Activated CD4-positive, CD25-positive, alpha-beta regulatory T cell treated with anti-CD3 and anti-CD28 coated beads, Interleukin-2, amount 50 U/mL, for 24 hours (primary cell): ENCODE results near the gene MYH11.
"Not testable (repeated sequence)": the region's sequence is repeated elsewhere in the genome, so short reads cannot be mapped to it uniquely, and the experiment has no call there.

Source experiments
- ATAC-seq, 2 donors: fragments of 150-1000 bp; cut with Tn5 transposase; one replicate each; pipeline ENCODE4 v1.10.0; 2021; ENCODE audit warnings: mild to moderate bottlenecking in 1 of 2, moderate library complexity in 1 of 2

The MYH11 gene

GRCh38 chr16:15836965-15837611 is 19.7 kb downstream of the MYH11 start:
- no peak for ATAC-seq

GRCh38 chr16:15836074-15836473 is 20.8 kb downstream of the MYH11 start:
- ATAC-seq, result no peak

DNA sequence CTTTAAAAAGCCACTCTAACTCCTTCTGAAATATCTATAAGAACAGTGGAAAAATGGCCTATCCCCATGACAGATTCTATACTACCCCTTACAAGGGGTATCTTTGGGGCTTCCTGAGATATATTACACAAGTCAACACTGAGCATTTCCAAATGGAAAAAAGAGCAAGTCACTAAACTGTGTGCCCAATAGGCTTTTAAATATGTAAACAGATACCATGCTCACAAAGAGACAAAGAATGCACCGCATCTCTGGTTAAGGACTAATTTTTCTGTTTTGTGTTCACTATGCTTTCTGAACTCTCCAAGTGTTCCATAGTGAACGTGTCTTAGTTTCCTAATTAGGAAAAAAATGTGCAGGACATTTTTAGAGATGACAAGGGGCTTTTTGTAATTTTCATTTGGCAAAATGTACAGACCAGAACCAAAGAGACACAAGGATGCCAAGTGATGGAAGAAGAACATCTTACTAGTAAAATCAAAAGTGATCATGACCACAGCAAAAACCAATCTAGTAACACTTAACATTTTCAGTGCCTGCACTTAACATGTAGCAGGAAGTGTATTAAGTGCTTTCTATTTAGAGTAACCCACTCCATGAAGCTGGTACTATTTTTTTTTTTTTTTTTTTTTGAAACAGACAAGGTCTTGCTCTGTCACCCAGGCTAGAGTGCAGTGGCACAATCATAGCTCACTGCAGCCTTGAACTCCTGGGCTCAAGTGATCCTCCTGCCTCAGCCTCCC is 21.5 kb downstream of the MYH11 start:
- ATAC-seq, result no peak

DNA sequence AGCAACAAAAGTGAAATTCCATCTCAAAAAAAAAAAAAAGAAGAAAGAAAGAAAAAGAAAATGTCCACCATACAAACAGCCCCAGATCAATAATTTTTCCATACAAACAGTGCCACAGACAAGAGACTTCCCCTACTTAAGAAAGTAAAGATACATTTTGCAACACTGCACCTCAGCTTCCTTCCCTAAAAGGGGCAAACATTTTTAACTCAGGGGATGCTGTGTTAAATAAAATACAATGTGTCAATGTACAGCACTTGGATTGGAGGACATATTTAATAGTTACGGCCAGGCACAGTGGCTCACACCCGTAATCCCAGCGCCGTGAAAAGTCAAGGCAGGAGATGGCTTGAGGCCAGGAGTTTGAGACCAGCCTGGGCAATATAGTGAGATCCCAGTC is 22.3 kb downstream of the MYH11 start:
- ATAC-seq, result no peak

DNA sequence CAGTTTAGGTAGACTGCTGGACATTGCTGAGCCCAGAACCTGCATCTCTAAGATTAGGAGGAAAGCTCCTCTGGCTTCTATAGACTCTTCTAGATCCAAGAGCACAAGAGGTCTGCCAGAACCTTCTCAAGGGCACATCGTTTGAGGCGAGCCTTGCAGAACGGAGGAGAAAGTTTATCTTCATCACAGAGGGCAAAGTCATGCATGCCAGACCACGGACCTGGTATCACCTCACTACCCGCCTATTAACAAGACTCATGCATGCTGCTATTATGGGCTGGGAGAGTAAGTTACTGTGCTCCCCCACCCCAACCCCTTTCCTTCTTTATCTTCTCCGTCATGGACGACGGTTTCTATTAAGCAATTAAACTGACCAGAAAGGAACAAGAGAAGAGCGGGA is 23.3 kb downstream of the MYH11 start:
- no peak for ATAC-seq

GRCh38 chr16:15832241-15832640 is 24.6 kb downstream of the MYH11 start:
- no peak for ATAC-seq

- no peak for ATAC-seq
Measured at GRCh38 chr16:15830832-15831451, 25.9 kb downstream of the MYH11 start.

DNA sequence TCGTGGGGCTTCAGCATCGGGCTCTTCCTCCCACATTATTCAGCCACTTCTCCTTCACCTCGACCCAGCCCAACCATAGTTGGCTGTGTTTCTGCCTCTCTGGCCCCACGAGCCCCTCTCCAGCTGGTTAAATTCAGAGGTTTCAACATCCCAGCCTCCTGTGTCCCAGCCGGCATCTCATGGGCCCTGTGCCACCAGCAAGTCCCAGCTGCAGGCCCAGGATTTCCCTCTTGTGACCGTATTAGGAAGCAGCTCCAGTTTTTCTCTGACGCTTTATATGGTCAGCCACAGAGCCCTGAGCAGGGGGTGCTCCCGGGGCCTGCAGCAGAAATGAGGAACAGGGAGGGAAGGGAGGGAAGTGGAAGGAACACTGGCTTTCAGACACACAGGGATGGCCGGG is 27.4 kb downstream of the MYH11 start:
- ATAC-seq, result no peak

DNA sequence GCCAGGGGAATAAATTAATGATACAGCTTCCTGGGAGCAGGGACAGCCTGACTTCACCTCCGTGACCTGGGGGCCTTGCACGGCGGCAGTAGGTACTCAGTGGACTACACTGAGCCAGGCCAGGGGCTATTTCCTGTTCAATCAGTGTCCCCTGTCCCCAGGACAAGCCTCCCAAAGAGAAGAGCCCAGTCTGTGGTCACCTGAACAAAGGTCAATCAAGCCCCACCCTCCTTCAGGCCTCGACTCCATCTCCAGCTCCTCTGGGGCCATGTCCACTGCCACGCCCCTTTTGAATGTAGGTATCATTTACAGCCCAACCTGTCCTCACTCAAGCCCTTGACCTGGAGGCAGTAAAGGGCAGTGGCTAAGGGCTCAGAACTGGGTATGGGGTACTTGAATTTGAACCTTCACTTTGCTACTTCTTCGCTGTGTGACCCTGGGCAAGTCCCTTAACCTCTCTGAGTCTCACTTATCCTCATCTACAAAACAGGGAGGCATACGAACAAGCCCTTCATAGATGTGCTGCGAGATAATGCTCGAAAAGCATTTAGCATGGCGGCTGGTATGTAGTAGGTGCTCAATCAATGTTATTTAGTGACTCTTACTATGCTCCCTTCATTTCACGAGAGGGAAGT is 29.0 kb downstream of the MYH11 start:
- no peak for ATAC-seq

DNA sequence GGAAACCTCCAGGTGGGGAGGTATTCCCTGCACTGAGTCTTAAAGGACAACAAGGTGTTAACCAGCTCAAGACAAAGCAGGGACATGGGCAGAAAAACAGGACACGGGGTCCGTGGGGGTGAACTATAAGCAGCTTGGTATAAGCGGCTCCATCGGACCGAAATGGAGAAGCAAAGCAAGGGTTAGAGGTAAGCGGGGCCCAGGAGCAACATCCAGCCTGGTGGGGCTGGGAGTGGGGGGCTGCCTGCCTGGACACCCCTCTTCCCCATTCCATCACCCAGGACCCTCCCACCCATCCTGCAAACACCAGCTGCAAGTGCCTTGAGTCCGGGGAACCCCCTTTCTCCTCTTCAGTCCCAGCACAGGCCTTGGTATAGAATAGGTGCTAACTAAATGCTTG is 29.5 kb downstream of the MYH11 start:
- ATAC-seq, result no peak

DNA sequence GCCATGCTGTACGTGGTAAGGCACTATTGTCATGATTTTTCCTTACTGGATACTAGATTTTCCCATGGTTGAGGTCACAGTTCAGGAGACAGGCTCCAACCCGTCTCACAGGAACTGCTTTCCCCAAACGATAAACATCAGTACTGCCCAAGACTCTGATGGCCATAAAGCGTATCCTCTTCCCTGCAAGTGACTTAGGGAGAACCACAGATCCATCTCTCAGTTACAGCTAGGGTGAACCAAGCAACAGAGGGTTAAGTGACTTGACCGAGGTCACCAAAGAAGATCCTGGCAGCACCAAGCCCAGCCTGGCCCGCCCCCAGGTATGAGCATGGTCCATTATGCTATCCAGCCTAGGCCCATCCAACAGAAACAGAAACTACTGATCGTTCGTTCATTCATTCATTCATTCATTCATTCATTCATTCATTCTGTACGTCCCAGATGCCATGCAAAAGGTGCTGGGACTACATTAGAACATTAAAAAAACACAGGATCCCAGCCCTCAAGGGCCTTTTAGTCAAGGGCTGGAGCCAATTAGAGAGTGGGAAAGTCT is 31.0 kb downstream of the MYH11 start:
- ATAC-seq, result no peak

DNA sequence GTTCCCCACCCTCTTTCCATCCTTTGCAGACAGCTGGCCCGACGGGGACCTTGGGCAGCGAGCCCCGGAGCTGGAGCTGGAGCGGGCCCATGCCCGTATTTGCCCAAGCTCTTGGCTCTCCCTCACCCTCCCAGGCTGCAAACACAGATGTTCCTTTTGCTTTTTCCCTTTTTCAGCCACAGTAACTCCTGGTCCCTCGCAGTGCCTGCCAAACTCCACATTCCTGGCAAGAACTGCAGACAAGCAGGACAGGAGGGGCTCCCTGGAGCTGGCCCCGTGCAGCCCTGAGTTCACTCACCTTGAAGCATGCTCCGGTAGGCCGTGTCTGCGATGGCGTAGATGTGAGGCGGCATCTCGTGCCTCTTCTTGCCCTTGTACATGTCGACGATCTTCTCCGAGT is 33.9 kb downstream of the MYH11 start:
- ATAC-seq, result no peak

DNA sequence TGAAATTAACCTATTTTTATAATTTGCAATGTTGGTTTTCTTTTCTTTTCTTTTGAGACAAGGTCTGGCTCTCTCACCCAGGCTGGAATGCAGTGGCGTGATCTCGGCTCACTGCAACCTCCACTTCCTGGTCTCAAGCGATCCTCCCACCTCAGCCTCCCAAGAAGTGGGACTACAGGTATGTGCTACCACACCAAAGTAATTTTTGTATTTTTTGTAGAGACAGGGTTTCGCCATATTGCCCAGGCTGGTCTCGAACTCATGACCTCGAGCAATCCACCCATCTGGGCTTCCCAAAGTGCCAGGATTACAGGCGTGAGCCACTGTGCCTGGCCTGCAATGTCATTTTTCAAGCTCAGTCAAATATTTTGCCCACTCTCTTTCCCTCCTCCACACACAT is 36.0 kb downstream of the MYH11 start:
- no peak for ATAC-seq

DNA sequence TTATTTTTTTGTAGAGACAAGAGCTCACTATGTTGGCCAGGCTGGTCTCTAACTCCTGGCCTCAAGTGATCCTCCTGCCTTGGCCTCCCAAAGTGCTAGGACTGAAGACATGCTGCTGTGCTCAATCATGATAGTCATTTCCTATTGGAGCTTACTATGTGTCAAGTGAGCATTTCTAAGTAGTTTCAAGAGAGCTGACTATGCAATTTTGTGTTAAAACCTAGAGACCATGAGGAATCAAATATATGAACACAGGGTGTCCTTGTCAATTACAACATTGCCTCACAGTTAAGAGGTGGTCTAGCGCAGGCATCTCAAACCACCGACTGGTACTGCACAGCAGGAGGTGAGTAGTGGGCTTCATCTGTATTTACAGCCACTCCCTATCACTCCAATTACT is 37.8 kb downstream of the MYH11 start:
- no peak for ATAC-seq

GRCh38 chr16:15817446-15817845 is 39.4 kb downstream of the MYH11 start:
- no peak for ATAC-seq

- ATAC-seq, result no peak
Measured at GRCh38 chr16:15816228-15816627, 40.6 kb downstream of the MYH11 start.

DNA sequence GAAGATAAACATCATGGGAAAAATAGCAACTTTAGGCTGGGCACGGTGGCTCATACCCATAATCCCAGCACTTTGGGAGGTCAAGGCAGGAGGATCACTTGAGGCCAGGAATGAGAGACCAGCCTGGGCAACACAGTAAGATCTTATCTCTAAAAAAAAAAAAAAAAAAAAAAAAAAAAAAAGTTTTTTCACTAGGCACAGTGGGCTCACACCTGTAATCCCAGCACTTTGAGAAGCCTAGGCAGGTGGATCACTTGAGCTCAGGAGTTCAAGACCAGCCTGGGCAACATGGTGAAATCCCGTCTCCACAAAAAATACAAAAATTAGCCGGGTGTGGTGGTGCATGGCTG is 44.5 kb downstream of the MYH11 start:
- not testable (repeated sequence) for ATAC-seq

- no peak for ATAC-seq
Measured at GRCh38 chr16:15811481-15812400, 45.1 kb downstream of the MYH11 start.

DNA sequence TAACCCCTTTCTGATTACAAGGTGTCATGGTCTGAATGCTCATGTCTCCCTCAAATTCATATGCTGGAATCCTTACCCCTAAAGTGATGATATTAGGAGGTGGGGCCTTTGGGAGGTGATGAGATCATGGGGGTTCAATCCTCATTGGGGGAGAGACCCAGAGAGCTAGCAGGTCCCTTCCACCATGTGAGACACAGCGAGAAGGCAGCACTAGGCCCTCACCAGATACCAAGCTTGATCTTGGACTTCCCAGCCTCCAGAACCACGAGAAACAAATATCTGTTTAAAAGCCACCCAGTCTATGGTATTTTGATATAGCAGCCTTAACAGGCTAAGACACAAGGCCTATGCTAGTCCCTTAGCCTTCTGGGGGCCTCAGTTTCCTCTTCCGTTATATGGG is 45.9 kb downstream of the MYH11 start:
- no peak for ATAC-seq

GRCh38 chr16:15810411-15810810 is 46.4 kb downstream of the MYH11 start:
- ATAC-seq, result no peak

GRCh38 chr16:15809297-15809696 is 47.5 kb downstream of the MYH11 start:
- not testable (repeated sequence) for ATAC-seq

DNA sequence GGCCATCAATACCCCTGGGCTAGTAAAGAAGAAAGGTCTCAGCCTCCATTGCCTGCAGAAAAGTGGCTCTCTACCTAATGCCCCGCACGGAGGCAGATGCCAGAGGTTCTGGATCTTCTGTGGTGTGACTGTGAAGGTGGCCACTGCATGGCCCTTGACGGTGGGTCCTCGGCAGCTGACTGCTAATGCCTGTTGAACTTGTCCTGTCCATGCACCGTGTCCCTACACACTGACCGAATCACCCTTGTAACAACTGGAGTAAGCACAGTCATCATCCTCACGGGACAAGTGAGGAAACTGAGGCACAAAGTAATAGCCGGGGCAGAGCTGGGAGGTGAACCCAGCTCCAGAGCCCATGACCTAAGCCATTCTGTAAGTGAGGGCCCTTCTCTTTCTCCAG is 48.8 kb downstream of the MYH11 start:
- no peak for ATAC-seq
